HepG2 (cell line): ENCODE data around the gene HAPLN1. TPM values are rescaled to one million over a fixed set of nuclear protein-coding genes. Genes with fewer than 3 reads are reported as not detected.

Experiments used
- ATAC-seq: fragments of 200-7000 bp; cut with Tn5 transposase; 3 replicates; pipeline ENCODE4 v1.9.1; 2020; ENCODE audit warnings: mild to moderate bottlenecking, moderate library complexity
- BruUV-seq: library from RNA; stranded (reverse); fragments of 400-500 nt; replicated peaks from 2 replicates; lab custom pipeline; 2021; lab: Mats Ljungman, UMichigan
- CTCF ChIA-PET: fragments of 300-600 bp; formaldehyde crosslinking; extraction: SDS; loops from one replicate; lab custom pipeline; 2021; ENCODE audit warnings: low total read pairs, inconsistent platforms, low intra/inter-chr PET ratio; lab: Yijun Ruan, JAX
- POLR2A ChIA-PET: fragments of 350-600 bp; sonication (Branson Sonifier 250); formaldehyde crosslinking; loops from one replicate; lab custom pipeline; 2020; ENCODE audit warnings: antibody characterized with exemption, inconsistent platforms; lab: Yijun Ruan, JAX
- DNase-seq: peaks from one replicate; pipeline ENCODE4 v3.0.0-alpha.2; 2015; ENCODE audit warnings: low spot score
- FAIRE-seq: peaks from 3 replicates; lab custom pipeline; 2011; peaks lifted over from hg19 to GRCh38; lab: Jason Lieb, UNC
- H2AFZ ChIP-seq: one replicate; pipeline ENCODE4 v1.6.1; 2011; ENCODE audit warnings: low read length, inconsistent platforms
- H3K27ac ChIP-seq: fragments of 300-600 bp; 3 replicates; pipeline ENCODE4 v1.8.0; 2011; ENCODE audit warnings: mixed run types, mild to moderate bottlenecking, mixed read lengths, low read length, inconsistent platforms; ENCODE audit not compliant: insufficient read depth; ENCODE audit errors: extremely low read length
- H3K27me3 ChIP-seq, 2 experiments: fragments of 200-600 bp in 1 of 2; 2 replicates in 1 of 2; 3 replicates in 1 of 2; pipeline versions ENCODE4 v1.6.0 to v1.8.0; 2011; ENCODE audit warnings: low read length in 2 of 2, mild to moderate bottlenecking in 2 of 2, moderate library complexity in 2 of 2, inconsistent platforms in 1 of 2; ENCODE audit not compliant: insufficient read depth in 2 of 2, control insufficient read depth in 1 of 2
- H3K36me3 ChIP-seq, 2 experiments: fragments of 200-600 bp in 1 of 2; replicated peaks in 1 of 2; 2 replicates in 1 of 2; 3 replicates in 1 of 2; pipeline versions ENCODE4 v1.5.1 to v1.8.0; 2011; ENCODE audit warnings: low read length in 2 of 2, inconsistent platforms in 1 of 2; ENCODE audit not compliant: insufficient read depth in 2 of 2, control insufficient read depth in 1 of 2
- H3K4me1 ChIP-seq: 2 replicates; pipeline ENCODE4 v1.5.1; 2012; ENCODE audit warnings: low read length, inconsistent platforms; ENCODE audit not compliant: insufficient read depth
- H3K4me2 ChIP-seq: 2 replicates; pipeline ENCODE4 v1.6.0; 2011; ENCODE audit warnings: low read depth, low read length, inconsistent platforms
- H3K4me3 ChIP-seq, 3 experiments: fragments of 200-600 bp in 1 of 3; sonication (generic), shearing (Covaris generic) in 1 of 3; replicated peaks in 1 of 3; 2 replicates each; pipeline ENCODE4 v1.5.1; 2011 to 2016; ENCODE audit warnings: low read length in 3 of 3, inconsistent platforms in 2 of 3, low read depth in 2 of 3, mild to moderate bottlenecking in 2 of 3, control low read depth in 1 of 3, mixed read lengths in 1 of 3; ENCODE audit not compliant: insufficient read depth in 1 of 3
- H3K79me2 ChIP-seq: one replicate; pipeline ENCODE4 v1.6.1; 2011; ENCODE audit warnings: low read length, inconsistent platforms; ENCODE audit not compliant: insufficient read depth
- H3K9ac ChIP-seq: 2 replicates; pipeline ENCODE4 v1.6.0; 2011; ENCODE audit warnings: mild to moderate bottlenecking, low read depth, low read length, inconsistent platforms; ENCODE audit not compliant: insufficient read depth
- H3K9me3 ChIP-seq: 2 replicates; pipeline ENCODE4 v1.5.1; 2012; ENCODE audit warnings: mild to moderate bottlenecking, low read length
- H4K20me1 ChIP-seq: 2 replicates; pipeline ENCODE4 v1.6.0; 2011; ENCODE audit warnings: inconsistent platforms, mild to moderate bottlenecking, low read length, moderate library complexity; ENCODE audit not compliant: insufficient read depth
- BRF2 ChIP-seq: sonication (generic); formaldehyde crosslinking; IDR thresholded peaks from 2 replicates; pipeline ENCODE4 v1.8.1; 2022; ENCODE audit warnings: mild to moderate bottlenecking, missing genetic modification reagents
- CC2D1A ChIP-seq: sonication (generic); formaldehyde crosslinking; IDR thresholded peaks from 2 replicates; pipeline ENCODE4 v1.8.1; 2023; ENCODE audit warnings: mild to moderate bottlenecking, missing genetic modification reagents
- CENPBD1 ChIP-seq: sonication (generic); formaldehyde crosslinking; IDR thresholded peaks from 2 replicates; pipeline ENCODE4 v1.8.0; 2022; ENCODE audit warnings: missing genetic modification reagents, low read depth, mild to moderate bottlenecking, borderline replicate concordance
- DNMT3B ChIP-seq: conservative IDR thresholded peaks from 2 replicates; pipeline ENCODE4 v1.6.1; 2016; ENCODE audit warnings: missing biosample characterization, control low read depth
- EZH2 ChIP-seq: conservative IDR thresholded peaks from 2 replicates; pipeline ENCODE4 v1.6.1; 2012; ENCODE audit warnings: mild to moderate bottlenecking, low read depth, low read length, moderate library complexity
- HDAC2 ChIP-seq: sonication (generic); formaldehyde crosslinking; IDR thresholded peaks from 2 replicates; pipeline ENCODE4 v1.4.0; 2020; ENCODE audit warnings: missing genetic modification reagents
- KAT7 ChIP-seq: IDR thresholded peaks from 2 replicates; pipeline ENCODE4 v1.6.1; 2018; ENCODE audit warnings: borderline replicate concordance, missing compliant biosample characterization
- NBN ChIP-seq: fragments of 450-650 bp; conservative IDR thresholded peaks from 2 replicates; pipeline ENCODE4 v1.6.1; 2017
- PHF8 ChIP-seq: sonication (generic); formaldehyde crosslinking; IDR thresholded peaks from 2 replicates; pipeline ENCODE4 v1.5.0; 2020; ENCODE audit warnings: missing genetic modification reagents
- SUZ12 ChIP-seq: fragments of 150-350 bp; IDR thresholded peaks from 2 replicates; pipeline ENCODE4 v1.6.1; 2014; ENCODE audit warnings: low read depth, low read length
- ZNF354B ChIP-seq: sonication (generic); formaldehyde crosslinking; IDR thresholded peaks from 2 replicates; pipeline ENCODE4 v1.8.0; 2022; ENCODE audit warnings: mild to moderate bottlenecking, missing genetic modification reagents
- ZNF550 ChIP-seq: sonication (generic); formaldehyde crosslinking; IDR thresholded peaks from 2 replicates; pipeline ENCODE4 v1.4.0; 2020; ENCODE audit warnings: mild to moderate bottlenecking, missing genetic modification reagents, borderline replicate concordance
- ZNF607 ChIP-seq: sonication (generic); formaldehyde crosslinking; IDR thresholded peaks from 2 replicates; pipeline ENCODE4 v1.5.1; 2020; ENCODE audit warnings: missing genetic modification reagents, mild to moderate bottlenecking, borderline replicate concordance
- ZNF616 ChIP-seq: sonication (generic); formaldehyde crosslinking; IDR thresholded peaks from 2 replicates; pipeline ENCODE4 v1.5.0; 2020; ENCODE audit warnings: low read depth, mild to moderate bottlenecking, missing genetic modification reagents
- ZNF841 ChIP-seq: sonication (generic); formaldehyde crosslinking; IDR thresholded peaks from 2 replicates; pipeline ENCODE4 v1.8.1; 2023; ENCODE audit warnings: missing genetic modification reagents, borderline replicate concordance
- WGBS: methylation state at CpG from one replicate; pipeline ENCODE4 v1.1.6; 2017; ENCODE audit warnings: low lambda C conversion rate; 5-methylcytosine and 5-hydroxymethylcytosine counted together
- in situ Hi-C: cut with HindIII; loops from 2 replicates; pipeline ENCODE4 v1.10.0; 2017; ENCODE audit warnings: low pct_unique_long_range_greater_than_20kb; ENCODE audit not compliant: extremely low pct_ligation_motif_present
- intact Hi-C: fragments of 100-400 bp; cut with micrococcal nuclease; formaldehyde crosslinking; loops from one replicate; pipeline ENCODE4 v1.10.0; 2022; ENCODE audit not compliant: unreplicated experiment
- polyA plus RNA-seq, 8 experiments: library from polyadenylated mRNA; depleted of rRNA in 3 of 8; stranded (reverse) in 7 of 8; unstranded in 1 of 8; fragments of >200 nt; fragmentation: Illumina TruSeq in 4 of 8; extraction: Trizol in 4 of 8; gene quantifications; 2 replicates each; pipeline versions ENCODE4 v1.2.1 to v1.2.3, GENCODE V29; 2011 to 2016; ENCODE audit warnings: low read depth in 4 of 8, missing spikeins in 1 of 8, mixed read lengths in 1 of 8; ENCODE audit not compliant: insufficient read depth in 1 of 8
- total RNA-seq, 5 experiments: library from RNA; depleted of rRNA; stranded (reverse); fragments of >200 nt; fragmentation: Illumina TruSeq; extraction: Trizol; gene quantifications; 2 replicates each; pipeline ENCODE4 v1.2.3, GENCODE V29; 2016; ENCODE audit warnings: low read depth in 1 of 5
- TF ChIP-seq, protein P1 (sequence below): IDR thresholded peaks from 2 replicates; pipeline ENCODE4 v1.6.1; 2016; ENCODE audit warnings: control low read depth
- TF ChIP-seq, protein P2 (sequence below), 2 experiments: IDR thresholded peaks; 2 replicates each; pipeline ENCODE4 v1.6.1; 2011 to 2012; ENCODE audit warnings: low read length in 2 of 2, borderline replicate concordance in 1 of 2, low read depth in 1 of 2, mild to moderate bottlenecking in 1 of 2, moderate library complexity in 1 of 2
- TF ChIP-seq, protein P3 (sequence below): sonication (generic); formaldehyde crosslinking; IDR thresholded peaks from 2 replicates; pipeline ENCODE4 v1.5.0; 2020; ENCODE audit warnings: missing genetic modification reagents

The HAPLN1 gene
- total and polyA plus RNA-seq, 2 of the 13 experiments (the other 11 are each of a cell fraction or from before 2014, with no cell fraction given), result not detected

- ChIA-PET CTCF (no interaction called here), POLR2A (no interaction called here)
- ATAC-seq, result no peak
- Histone ChIP-seq H3K27ac (no peak overlapping the region), H3K9me3 (no peaks in the 10 kb centered on the region), H3K4me2 (no peak overlapping the region), H4K20me1 (no peaks in the 10 kb centered on the region), H3K27me3 (peaks cover 0 to 5% of the 10 kb centered on the region in 2 experiments; a peak in 1 of 5 replicates), H3K4me1 (no peaks in the 10 kb centered on the region), H2AFZ (no peak overlapping the region), H3K4me3 (no peak overlapping the region), H3K79me2 (no peaks in the 10 kb centered on the region), H3K9ac (no peak overlapping the region), H3K36me3 (no peaks in the 10 kb centered on the region)
- 0% methylated on average over 2 of the region's 2 CpGs for WGBS
- no peak for DNase-seq
- no peak for FAIRE-seq
- intact Hi-C loops (no loop called here), in situ Hi-C loops (no loop called here)
- BruUV-seq, result no TSS peak
- TF ChIP-seq, protein P1, sequence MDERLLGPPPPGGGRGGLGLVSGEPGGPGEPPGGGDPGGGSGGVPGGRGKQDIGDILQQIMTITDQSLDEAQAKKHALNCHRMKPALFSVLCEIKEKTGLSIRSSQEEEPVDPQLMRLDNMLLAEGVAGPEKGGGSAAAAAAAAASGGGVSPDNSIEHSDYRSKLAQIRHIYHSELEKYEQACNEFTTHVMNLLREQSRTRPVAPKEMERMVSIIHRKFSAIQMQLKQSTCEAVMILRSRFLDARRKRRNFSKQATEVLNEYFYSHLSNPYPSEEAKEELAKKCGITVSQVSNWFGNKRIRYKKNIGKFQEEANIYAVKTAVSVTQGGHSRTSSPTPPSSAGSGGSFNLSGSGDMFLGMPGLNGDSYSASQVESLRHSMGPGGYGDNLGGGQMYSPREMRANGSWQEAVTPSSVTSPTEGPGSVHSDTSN (CRISPR knock-in tag), result no peak
- TF ChIP-seq ZNF550 (CRISPR knock-in tag), result no peak
- no peak for TF ChIP-seq CENPBD1 (CRISPR knock-in tag)
- TF ChIP-seq, protein P2, sequence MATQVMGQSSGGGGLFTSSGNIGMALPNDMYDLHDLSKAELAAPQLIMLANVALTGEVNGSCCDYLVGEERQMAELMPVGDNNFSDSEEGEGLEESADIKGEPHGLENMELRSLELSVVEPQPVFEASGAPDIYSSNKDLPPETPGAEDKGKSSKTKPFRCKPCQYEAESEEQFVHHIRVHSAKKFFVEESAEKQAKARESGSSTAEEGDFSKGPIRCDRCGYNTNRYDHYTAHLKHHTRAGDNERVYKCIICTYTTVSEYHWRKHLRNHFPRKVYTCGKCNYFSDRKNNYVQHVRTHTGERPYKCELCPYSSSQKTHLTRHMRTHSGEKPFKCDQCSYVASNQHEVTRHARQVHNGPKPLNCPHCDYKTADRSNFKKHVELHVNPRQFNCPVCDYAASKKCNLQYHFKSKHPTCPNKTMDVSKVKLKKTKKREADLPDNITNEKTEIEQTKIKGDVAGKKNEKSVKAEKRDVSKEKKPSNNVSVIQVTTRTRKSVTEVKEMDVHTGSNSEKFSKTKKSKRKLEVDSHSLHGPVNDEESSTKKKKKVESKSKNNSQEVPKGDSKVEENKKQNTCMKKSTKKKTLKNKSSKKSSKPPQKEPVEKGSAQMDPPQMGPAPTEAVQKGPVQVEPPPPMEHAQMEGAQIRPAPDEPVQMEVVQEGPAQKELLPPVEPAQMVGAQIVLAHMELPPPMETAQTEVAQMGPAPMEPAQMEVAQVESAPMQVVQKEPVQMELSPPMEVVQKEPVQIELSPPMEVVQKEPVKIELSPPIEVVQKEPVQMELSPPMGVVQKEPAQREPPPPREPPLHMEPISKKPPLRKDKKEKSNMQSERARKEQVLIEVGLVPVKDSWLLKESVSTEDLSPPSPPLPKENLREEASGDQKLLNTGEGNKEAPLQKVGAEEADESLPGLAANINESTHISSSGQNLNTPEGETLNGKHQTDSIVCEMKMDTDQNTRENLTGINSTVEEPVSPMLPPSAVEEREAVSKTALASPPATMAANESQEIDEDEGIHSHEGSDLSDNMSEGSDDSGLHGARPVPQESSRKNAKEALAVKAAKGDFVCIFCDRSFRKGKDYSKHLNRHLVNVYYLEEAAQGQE (IDR thresholded peaks at IDR 0.05; ENCODE audit: borderline replicate concordance in 1 of 2, low read depth in 1 of 2, low read length in 2 of 2), result no peak
- no peak for TF ChIP-seq ZNF616 (CRISPR knock-in tag)
- TF ChIP-seq SUZ12, result no peak
- TF ChIP-seq NBN, result no peak
- TF ChIP-seq, protein P3, sequence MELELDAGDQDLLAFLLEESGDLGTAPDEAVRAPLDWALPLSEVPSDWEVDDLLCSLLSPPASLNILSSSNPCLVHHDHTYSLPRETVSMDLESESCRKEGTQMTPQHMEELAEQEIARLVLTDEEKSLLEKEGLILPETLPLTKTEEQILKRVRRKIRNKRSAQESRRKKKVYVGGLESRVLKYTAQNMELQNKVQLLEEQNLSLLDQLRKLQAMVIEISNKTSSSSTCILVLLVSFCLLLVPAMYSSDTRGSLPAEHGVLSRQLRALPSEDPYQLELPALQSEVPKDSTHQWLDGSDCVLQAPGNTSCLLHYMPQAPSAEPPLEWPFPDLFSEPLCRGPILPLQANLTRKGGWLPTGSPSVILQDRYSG, result no peak
- no peak for TF ChIP-seq ZNF607 (CRISPR knock-in tag)
- TF ChIP-seq CC2D1A (CRISPR knock-in tag), result no peak
- TF ChIP-seq ZNF841 (CRISPR knock-in tag), result no peak
- no peak for TF ChIP-seq PHF8 (CRISPR knock-in tag)
- TF ChIP-seq ZNF354B (CRISPR knock-in tag), result no peak
- no peak for TF ChIP-seq EZH2
- no peak for TF ChIP-seq BRF2 (CRISPR knock-in tag)
- TF ChIP-seq KAT7, result no peak
- no peak for TF ChIP-seq DNMT3B (CRISPR knock-in tag)
- no peak for TF ChIP-seq HDAC2 (CRISPR knock-in tag)
Observed at GRCh38 chr5:83653669-83654068, 67.0 kb downstream of the HAPLN1 start.
